ENCODE results near the gene SENP1. TPM values are rescaled to one million over a fixed set of nuclear protein-coding genes. Genes with fewer than 3 reads are reported as not detected.

The SENP1 gene
- total RNA-seq, 3 donors from 2014 or later = 14.4 to 36.1 (median 30.2) TPM

GRCh38 chr12:48061938-48062719 lies 43.8 kb downstream of the SENP1 start:
- no peak for TF ChIP-seq POLR2A (IDR thresholded peaks at IDR 0.05)
- TF ChIP-seq POLR2AphosphoS5 (IDR thresholded peaks at IDR 0.05) = no peak
- TF ChIP-seq CTCF (IDR thresholded peaks at IDR 0.05) = no peak
- H3K27ac ChIP-seq = no peak overlapping the region
- no peaks in the 10 kb centered on the region for H3K4me1 ChIP-seq
- H3K9me3 ChIP-seq = no peaks in the 10 kb centered on the region
- no peaks in the 10 kb centered on the region for H3K27me3 ChIP-seq
- no peak overlapping the region for H3K4me3 ChIP-seq
- H3K36me3 ChIP-seq = no peaks in the 10 kb centered on the region
- DNase-seq (ENCODE audit: low spot score in 2 of 2) = no peak
- intact Hi-C loops (cut with DNase I; ENCODE audit: low total_unique reads) = no loop called here

- TF ChIP-seq POLR2A (IDR thresholded peaks at IDR 0.05) (no peak), POLR2AphosphoS5 (IDR thresholded peaks at IDR 0.05) (no peak)
- no peak overlapping the region for H3K27ac ChIP-seq
- H3K36me3 ChIP-seq = no peaks in the 10 kb centered on the region
- H3K4me1 ChIP-seq = no peaks in the 10 kb centered on the region
- H3K27me3 ChIP-seq = no peaks in the 10 kb centered on the region
- intact Hi-C loops (cut with DNase I; ENCODE audit: low total_unique reads) = no loop called here
- no peak for DNase-seq (ENCODE audit: low spot score in 2 of 2)
- H3K9me3 ChIP-seq = no peaks in the 10 kb centered on the region
- H3K4me3 ChIP-seq = no peak overlapping the region
Observed at GRCh38 chr12:48060474-48060873, 45.4 kb downstream of the SENP1 start.

- H3K4me1 ChIP-seq = no peaks in the 10 kb centered on the region
- H3K27me3 ChIP-seq = no peaks in the 10 kb centered on the region
- H3K9me3 ChIP-seq = no peaks in the 10 kb centered on the region
- DNase-seq (ENCODE audit: low spot score in 2 of 2) = no peak
- H3K4me3 ChIP-seq = no peak overlapping the region
- TF ChIP-seq CTCF (IDR thresholded peaks at IDR 0.05) (no peak), POLR2AphosphoS5 (IDR thresholded peaks at IDR 0.05) (no peak), POLR2A (IDR thresholded peaks at IDR 0.05) (no peak)
- no peak overlapping the region for H3K27ac ChIP-seq
- no peaks in the 10 kb centered on the region for H3K36me3 ChIP-seq
- intact Hi-C loops (cut with DNase I; ENCODE audit: low total_unique reads) = no loop called here
Observed at GRCh38 chr12:48058771-48059170, 47.1 kb downstream of the SENP1 start.

GRCh38 chr12:48054955-48055821 lies 50.7 kb downstream of the SENP1 start:
- TF ChIP-seq CTCF (IDR thresholded peaks at IDR 0.05) = no peak
- no peak for TF ChIP-seq POLR2AphosphoS5 (IDR thresholded peaks at IDR 0.05)
- no peak for TF ChIP-seq POLR2A (IDR thresholded peaks at IDR 0.05)
- H3K27ac ChIP-seq = no peak overlapping the region
- H3K4me3 ChIP-seq = no peak overlapping the region
- intact Hi-C loops (cut with DNase I; ENCODE audit: low total_unique reads) = no loop called here
- H3K27me3 ChIP-seq = no peaks in the 10 kb centered on the region
- no peaks in the 10 kb centered on the region for H3K36me3 ChIP-seq
- no peaks in the 10 kb centered on the region for H3K9me3 ChIP-seq
- no peak for DNase-seq (ENCODE audit: low spot score in 2 of 2)
- H3K4me1 ChIP-seq = no peaks in the 10 kb centered on the region

GRCh38 chr12:48053883-48054282 lies 52.0 kb downstream of the SENP1 start:
- no peaks in the 10 kb centered on the region for H3K4me1 ChIP-seq
- no peaks in the 10 kb centered on the region for H3K27me3 ChIP-seq
- no peak overlapping the region for H3K27ac ChIP-seq
- H3K36me3 ChIP-seq = no peaks in the 10 kb centered on the region
- intact Hi-C loops (cut with DNase I; ENCODE audit: low total_unique reads) = no loop called here
- no peak overlapping the region for H3K4me3 ChIP-seq
- no peak for DNase-seq (ENCODE audit: low spot score in 2 of 2)
- no peaks in the 10 kb centered on the region for H3K9me3 ChIP-seq
- no peak for TF ChIP-seq CTCF (IDR thresholded peaks at IDR 0.05)
